SW480 (cell line): ENCODE measurements around the gene TMEM9.

Experiments
- DNase-seq: peaks from one replicate; pipeline ENCODE4 v3.0.0-alpha.2; 2016; ENCODE audit warnings: low spot score

The TMEM9 gene

DNA sequence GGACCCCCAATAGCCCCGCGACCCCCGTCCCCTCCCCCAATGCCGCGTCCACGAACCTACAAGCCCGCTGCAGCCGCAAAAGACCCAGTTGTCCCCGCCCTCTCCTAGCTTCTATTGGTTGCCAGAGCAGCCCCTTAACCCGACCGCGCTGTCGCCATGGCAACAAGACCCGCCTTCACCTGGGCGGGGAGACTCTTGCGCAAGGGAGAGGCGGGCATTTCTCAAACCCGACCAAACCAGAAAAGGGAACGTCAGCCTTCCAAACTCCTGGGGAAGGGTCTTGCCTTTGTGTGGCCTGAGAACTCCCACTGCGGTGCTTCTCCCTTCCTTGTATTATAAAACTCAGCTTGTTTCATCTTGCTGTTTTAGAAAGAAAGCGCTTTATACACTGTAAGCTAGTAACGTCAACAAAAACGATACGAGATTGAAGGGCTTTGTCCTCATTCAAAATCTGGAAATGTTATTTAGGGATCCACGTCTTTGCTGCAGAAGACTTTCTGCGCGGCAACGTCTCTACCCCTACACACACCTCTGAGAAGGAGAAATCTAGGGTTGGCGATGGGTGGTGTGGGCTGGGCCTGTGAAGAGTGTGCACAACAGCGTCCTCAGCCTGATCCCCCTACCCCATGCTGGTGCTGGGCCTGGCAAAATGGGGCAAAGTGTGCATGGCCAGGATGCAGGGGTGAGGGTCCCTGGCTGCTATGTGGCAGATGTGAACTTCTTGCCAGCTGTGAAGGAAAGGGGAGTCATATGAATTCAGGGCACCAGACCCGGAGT, at the start of gene TMEM9:
Gene TMEM9, minus strand, starts transcription at position 86 of the 777 bp plus-strand sequence. CDS start 551 bp downstream, outside the sequence.
- peak; percentile 90 for DNase-seq

- no peak for DNase-seq
Measured at GRCh38 chr1:201198598-201198997, 44.3 kb upstream of the TMEM9 start.

DNA sequence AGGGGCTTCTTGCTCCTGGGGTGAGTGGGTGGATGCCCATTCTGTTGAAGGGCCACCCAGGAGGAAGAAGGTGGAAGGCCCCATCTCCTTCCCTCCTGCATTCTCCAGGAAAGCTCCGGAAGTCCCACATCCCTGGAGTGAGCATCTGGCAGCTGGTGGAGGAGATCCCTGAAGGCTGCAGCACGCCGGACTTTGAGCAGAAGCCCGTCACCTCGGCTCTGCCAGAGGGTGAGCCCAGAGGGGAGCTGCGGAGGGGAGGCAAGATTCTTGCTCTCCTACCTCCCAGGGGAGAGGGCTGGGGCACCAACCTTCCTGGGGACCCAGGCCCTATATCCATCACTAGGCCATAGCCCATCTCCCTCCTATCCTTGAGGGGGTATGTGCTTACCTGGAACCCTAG, 39.8 kb upstream of the TMEM9 start:
- no peak for DNase-seq

DNA sequence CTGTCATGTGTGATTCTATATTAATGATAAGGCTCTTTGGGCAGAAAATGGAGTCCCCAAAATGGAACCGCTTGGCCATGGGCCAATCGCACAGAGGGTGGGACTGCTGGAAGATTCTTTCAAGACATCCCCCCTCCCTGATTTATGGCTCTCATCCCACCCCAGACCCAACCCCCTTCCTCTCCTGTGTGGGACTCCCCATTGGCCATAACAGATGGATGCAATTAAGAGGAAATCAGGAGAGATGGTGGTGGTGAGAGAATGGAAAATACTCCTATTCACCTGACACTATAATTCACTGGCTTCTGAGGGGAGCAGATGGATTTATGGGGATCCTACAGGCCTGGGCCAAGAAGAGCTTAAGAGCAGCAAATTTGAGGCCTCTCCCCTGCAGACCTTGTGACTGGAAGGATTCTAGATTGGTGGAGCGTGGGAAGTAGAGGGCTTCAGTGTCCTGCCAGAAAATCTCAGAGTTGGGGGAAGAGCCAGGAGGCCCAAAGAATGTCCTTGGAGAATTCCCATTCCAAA, 38.1 kb upstream of the TMEM9 start:
- no peak for DNase-seq

DNA sequence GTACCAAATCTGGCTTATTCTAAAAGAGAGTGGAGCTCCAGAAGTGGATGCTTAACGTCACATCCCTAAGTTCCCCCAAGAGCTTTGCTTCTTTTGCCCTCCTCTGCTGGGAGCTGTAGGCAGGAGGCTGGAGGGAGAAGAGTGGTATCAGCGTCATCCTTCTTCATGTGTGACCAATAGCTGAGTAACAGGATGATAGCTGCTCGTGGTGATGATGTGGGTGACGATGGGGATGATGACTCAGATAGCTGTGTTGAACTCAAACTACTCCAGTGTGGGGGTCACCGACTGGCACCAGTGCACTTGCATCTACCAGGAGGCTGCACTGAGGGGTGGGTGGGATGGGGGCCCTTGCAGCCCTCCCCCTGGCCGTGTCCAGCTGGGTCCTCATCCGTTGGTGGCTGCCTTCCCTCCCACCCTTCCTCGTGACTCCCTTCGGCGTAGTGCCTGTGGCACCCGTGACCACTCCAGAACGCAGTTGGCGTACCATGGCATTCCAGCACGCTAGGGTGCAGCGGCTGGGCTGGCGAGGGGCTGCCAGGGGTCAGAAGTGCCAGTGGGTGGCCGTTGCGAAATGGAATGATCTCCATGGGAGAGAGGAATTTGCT, 37.5 kb upstream of the TMEM9 start:
- peak; percentile 32 for DNase-seq

- no peak for DNase-seq
Measured at GRCh38 chr1:201190624-201191051, 36.4 kb upstream of the TMEM9 start, which contains the start of gene IGFN1. IGFN1 (plus strand) TSS chr1:201190824; CDS start chr1:201193294, 2,470 bp downstream.

GRCh38 chr1:201190005-201190404, 35.7 kb upstream of the TMEM9 start:
- no peak for DNase-seq

GRCh38 chr1:201189085-201189484, 34.8 kb upstream of the TMEM9 start:
- DNase-seq, result no peak

GRCh38 chr1:201186192-201186591, 31.9 kb upstream of the TMEM9 start:
- no peak for DNase-seq

GRCh38 chr1:201185527-201186128, 31.4 kb upstream of the TMEM9 start:
- DNase-seq, result no peak

DNA sequence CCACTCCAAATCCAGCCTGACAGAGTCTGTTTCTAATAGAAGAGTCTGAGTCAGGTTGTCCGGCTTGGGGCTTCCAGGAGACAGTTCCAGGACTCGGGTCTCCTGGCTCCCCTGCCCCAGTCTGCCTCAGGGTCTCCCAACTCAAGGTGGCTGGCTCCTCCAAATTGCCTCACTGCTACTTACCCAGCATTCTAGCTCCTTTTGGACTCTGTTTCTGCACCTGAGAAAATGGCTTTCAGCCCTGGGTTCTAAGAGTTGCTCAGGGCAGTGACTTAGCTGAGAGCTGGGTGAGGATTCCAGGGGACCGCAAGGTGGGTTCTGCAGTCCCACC, 30.8 kb upstream of the TMEM9 start:
- no peak for DNase-seq

DNA sequence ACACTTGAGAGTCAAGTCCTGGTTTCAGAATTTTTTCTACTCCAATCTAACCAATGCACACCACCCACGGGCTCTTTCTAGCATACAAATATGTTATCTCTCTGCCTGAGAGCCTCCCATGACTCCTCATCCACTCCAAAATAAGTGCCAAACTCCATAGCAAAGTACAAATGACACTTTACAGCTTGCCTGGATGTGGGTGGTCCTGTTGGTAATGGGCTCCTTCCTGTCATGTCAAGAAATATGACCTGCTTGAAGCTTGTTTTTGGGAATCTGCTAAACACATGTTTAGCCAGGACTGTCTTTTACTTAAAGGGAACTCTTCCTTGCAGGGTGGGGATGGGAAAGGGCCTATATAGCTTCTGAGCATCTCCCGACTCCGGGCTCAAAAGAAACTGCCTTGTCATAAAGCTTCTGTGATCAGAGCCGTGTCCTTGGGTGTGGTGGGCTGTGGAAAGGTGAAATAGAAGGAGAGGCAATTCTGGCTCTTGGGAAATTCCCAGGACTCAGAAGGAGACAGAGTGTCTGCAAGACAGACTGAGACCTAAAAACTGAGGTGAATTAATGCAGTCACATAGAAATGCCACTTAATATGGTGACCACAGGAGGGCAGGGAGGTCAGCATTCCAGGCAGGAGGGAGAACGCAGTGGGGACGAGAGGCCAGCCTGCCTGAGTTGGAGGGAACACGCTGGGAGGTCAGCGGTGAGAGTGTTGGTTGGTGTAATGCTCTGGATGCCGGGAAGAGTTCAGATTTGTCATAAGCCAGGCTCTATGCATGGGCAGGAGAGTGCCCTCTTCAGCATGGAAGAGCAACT, 30.2 kb upstream of the TMEM9 start:
- DNase-seq, result peak; percentile 82

GRCh38 chr1:201183753-201184152, 29.5 kb upstream of the TMEM9 start:
- no peak for DNase-seq

GRCh38 chr1:201183209-201183608, 28.9 kb upstream of the TMEM9 start:
- DNase-seq, result no peak

DNA sequence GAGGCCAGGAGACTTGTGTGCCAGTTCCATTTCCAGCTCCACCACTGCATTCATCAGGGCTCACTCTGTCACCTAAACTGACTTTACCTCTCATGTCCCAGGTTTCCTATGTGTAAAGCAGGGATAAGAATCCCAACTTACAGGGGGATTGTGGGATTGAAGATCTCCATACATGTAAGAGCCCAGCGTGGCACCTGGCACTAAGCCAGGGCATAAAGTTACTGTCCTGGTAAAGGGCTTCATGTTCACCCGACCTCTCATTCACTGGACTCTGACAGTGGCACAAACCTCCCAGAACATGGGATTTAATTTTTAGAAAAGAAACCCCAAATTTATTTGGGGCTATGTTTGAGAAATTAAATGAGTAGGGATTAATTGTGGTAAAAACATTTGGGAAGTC, 27.5 kb upstream of the TMEM9 start:
- DNase-seq, result no peak

GRCh38 chr1:201181323-201181722, 27.0 kb upstream of the TMEM9 start:
- no peak for DNase-seq

DNA sequence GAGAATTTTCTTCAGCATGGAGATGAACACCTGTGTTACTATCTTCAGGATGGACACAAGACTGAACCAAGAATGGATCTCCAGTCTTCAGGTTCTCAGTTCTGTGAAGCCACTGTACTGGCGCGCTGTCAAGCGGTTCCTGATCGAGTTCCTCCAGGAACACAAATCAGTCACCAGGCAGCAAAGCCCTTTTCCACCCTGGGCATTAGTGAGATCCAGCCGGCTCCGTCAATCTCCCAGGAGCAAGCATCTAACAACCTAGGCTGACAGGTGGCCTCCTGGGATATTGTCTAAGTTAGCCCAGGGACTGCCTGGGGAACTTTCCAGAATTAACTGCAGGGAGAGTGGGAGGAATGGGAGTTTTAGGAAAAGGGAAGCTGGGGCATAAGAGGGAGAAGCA, 26.6 kb upstream of the TMEM9 start:
- DNase-seq, result no peak

DNA sequence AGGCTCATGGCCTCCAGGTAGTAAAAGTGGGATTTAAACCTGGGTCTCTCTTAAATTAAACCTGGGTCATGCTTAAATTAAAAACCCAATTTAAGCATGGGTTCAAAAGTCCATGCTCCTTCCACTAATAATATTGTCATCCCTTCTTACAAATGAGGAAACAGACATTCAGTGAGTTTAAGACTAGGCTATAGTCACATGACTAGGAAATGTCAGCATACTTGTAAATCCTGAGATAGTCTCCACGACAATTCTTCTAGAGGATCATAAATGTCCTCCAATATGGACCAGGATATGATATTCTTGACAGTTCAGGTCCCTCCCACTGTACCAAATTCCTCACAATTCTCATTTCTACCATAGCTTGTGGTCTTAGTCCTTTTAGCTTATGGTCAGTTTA, 25.9 kb upstream of the TMEM9 start:
- no peak for DNase-seq

DNA sequence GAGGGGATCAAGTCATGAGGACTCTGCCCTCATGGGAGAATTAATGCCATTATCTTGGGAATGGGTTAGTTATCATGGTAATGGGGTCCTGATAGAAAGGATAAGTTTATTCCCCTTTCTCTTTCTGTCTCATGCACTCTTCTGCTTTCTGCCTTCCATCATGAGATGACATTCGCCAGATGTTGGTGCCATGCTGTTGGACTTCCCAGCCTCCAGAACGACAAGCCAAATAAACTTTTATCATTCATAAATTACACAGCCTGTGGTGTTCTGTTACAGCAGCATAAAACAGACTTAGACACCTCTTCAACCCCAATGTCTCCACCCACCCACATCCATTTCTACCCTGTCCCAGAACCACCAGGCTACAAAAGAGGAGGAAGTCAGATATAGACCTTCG, 24.4 kb upstream of the TMEM9 start:
- DNase-seq, result no peak

- no peak for DNase-seq
Measured at GRCh38 chr1:201176940-201177339, 22.7 kb upstream of the TMEM9 start.

DNA sequence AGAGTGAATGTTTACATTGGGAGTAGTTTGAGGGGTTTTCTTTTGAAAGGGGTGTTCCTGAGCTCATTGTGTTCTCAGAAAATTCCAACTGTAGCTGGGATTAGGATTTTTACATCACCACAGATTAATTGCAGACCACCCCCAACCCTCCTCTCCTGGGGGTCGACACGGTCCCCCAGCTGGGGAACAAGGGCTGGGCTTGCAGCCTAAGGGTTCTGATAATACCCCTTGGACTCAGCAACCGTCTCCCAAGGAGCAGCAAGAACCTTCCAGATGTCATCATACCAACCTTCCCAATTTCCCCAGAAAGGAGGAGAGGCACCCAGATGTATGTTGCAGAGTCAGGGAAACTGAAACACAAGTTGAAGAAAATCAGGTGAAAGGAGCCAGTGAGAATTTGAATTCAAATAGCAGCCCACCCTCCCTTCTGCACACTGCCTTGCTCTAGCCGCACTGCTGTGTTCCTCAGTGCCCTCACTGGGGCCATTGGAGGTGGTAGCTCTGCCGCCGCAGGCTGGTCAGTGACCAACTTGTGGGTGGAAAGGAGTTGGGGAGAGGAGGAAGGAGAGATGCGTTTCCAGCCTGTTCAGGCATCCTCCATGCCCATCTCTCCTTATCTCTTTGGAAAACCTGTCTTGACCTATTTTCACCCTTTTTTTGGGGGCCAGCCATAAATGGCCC, 21.7 kb upstream of the TMEM9 start:
- DNase-seq, result no peak

DNA sequence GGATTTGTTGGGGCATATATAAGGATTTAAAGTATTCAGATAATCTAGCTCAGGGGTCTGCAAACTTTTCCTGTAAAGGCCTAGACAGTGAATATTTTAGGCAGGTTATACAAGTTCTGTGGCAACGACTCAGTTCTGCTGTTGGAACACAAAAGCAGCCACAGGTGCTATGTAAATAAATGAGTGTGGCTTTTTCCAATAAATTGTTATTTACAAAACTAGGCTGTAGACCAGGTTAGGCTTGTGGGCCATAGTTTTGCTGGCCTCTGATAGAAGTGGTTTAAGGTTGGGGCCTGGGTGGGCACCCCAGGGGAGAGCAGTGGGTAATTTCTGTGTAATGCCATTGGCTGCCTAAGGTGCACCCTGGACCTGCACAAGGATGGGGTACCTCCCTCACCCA, 19.5 kb upstream of the TMEM9 start:
- DNase-seq, result no peak
